NCI-H128 (cell line): ENCODE results near the gene GSTM1.
"Not testable (repeated sequence)": the region's sequence is repeated elsewhere in the genome, so short reads cannot be mapped to it uniquely, and the experiment has no call there.

Experiments used
- DNase-seq: peaks from one replicate; lab custom pipeline; 2025; ENCODE audit not compliant: unreplicated experiment; lab: John Stamatoyannopoulos, UW

GSTM1 gene

GRCh38 chr1:109659997-109660690 lies 27.5 kb upstream of the GSTM1 start:
- peak; percentile 66 for DNase-seq

GRCh38 chr1:109660691-109661026 lies 27.0 kb upstream of the GSTM1 start:
- not testable (repeated sequence) for DNase-seq

GRCh38 chr1:109661391-109661790 lies 26.2 kb upstream of the GSTM1 start:
- no peak for DNase-seq

- DNase-seq: no peak
Observed at GRCh38 chr1:109664671-109665070, 22.9 kb upstream of the GSTM1 start.

GRCh38 chr1:109667452-109668122 lies 20.0 kb upstream of the GSTM1 start, which contains the start of gene GSTM2:
GSTM2 (plus strand) TSS chr1:109668057; CDS start chr1:109668116, 59 bp downstream.
- no peak for DNase-seq

GRCh38 chr1:109668123-109668775 lies 19.4 kb upstream of the GSTM1 start:
- no peak for DNase-seq

- no peak for DNase-seq
Observed at GRCh38 chr1:109669246-109669948, 18.2 kb upstream of the GSTM1 start.

GRCh38 chr1:109669949-109670302 lies 17.7 kb upstream of the GSTM1 start:
- not testable (repeated sequence) for DNase-seq

- no peak for DNase-seq
Observed at GRCh38 chr1:109671067-109671466, 16.6 kb upstream of the GSTM1 start.

- not testable (repeated sequence) for DNase-seq
Observed at GRCh38 chr1:109673861-109674260, 13.8 kb upstream of the GSTM1 start.

GRCh38 chr1:109676683-109677381 lies 10.8 kb upstream of the GSTM1 start:
- not testable (repeated sequence) for DNase-seq

- DNase-seq: no peak
Observed at GRCh38 chr1:109677459-109677858, 10.2 kb upstream of the GSTM1 start.

- not testable (repeated sequence) for DNase-seq
Observed at GRCh38 chr1:109678637-109679036, 9.0 kb upstream of the GSTM1 start.

- not testable (repeated sequence) for DNase-seq
Observed at GRCh38 chr1:109684777-109685176, 2.8 kb upstream of the GSTM1 start.

- not testable (repeated sequence) for DNase-seq
Observed at GRCh38 chr1:109685399-109685798, 2.2 kb upstream of the GSTM1 start.

GRCh38 chr1:109685890-109686289 lies 1.7 kb upstream of the GSTM1 start:
- DNase-seq: not testable (repeated sequence)

- DNase-seq: not testable (repeated sequence)
Observed at GRCh38 chr1:109687109-109687508, 508 bp upstream of the GSTM1 start.

GRCh38 chr1:109689844-109690405 lies 2.3 kb downstream of the GSTM1 start:
- DNase-seq: no peak

- no peak for DNase-seq
Observed at GRCh38 chr1:109691759-109692158, 4.1 kb downstream of the GSTM1 start.

- not testable (repeated sequence) for DNase-seq
Observed at GRCh38 chr1:109694400-109694799, 6.8 kb downstream of the GSTM1 start.

GRCh38 chr1:109695138-109695537 lies 7.5 kb downstream of the GSTM1 start:
- not testable (repeated sequence) for DNase-seq
